AG09319 (cell line): ENCODE data around the gene FGF1.

Experiments used
- DNase-seq: peaks from one replicate; pipeline ENCODE4 v3.0.0-alpha.2; 2010; ENCODE audit warnings: low read depth; ENCODE audit errors: extremely low read depth
- CTCF ChIP-seq: IDR thresholded peaks from 2 replicates; pipeline ENCODE4 v1.5.1; 2011; ENCODE audit warnings: low read depth, mild to moderate bottlenecking, inconsistent platforms, low read length, moderate library complexity

Gene FGF1

GRCh38 chr5:142668336-142668735 is 17.6 kb downstream of the FGF1 start:
- TF ChIP-seq CTCF, result no peak
- DNase-seq, result no peak

- DNase-seq, result no peak
- TF ChIP-seq CTCF, result no peak
Measured at GRCh38 chr5:142667831-142668230, 18.1 kb downstream of the FGF1 start.

DNA sequence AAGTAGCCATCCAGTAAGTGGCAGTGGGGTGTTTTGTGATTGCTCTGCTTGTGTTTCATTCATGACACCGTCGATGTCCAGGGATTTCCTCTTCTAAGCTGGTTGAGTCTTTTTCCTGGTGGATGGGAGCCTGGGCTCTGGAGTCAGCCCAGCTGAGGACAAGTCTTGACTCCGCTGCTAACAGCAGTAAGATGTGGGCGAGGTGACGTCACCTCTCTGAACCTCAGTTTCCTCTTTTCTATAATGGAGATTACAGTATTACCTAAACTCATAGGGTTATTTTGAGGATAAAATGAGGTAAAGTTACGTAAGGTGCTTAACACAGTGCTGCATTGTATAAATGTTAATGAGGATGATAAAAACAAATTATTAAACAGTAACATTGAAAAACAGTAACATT is 21.3 kb downstream of the FGF1 start:
- TF ChIP-seq CTCF, result no peak
- DNase-seq, result no peak

- TF ChIP-seq CTCF, result no peak
- DNase-seq, result no peak
Measured at GRCh38 chr5:142664067-142664466, 21.8 kb downstream of the FGF1 start.

- TF ChIP-seq CTCF, result no peak
- DNase-seq, result no peak
Measured at GRCh38 chr5:142663246-142663645, 22.6 kb downstream of the FGF1 start.

DNA sequence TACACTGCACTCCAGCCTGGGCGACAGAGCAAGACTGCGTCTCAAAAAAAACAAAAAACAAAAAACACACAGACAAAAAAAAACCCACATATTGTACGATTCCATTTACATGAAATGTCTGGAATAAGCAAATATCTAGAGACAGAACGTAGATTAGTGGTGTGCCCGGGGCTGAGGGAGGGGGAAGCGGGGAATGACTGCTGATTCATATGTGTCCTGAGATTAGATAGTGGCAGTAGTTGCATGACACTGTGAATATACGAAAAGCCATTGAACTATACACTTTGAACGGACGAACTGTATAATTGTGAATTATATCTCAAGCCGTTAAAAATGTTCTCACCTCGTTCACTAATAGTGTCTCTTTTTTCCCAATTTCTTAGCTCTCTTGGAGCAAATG is 23.9 kb downstream of the FGF1 start:
- no peak for TF ChIP-seq CTCF
- DNase-seq, result no peak

DNA sequence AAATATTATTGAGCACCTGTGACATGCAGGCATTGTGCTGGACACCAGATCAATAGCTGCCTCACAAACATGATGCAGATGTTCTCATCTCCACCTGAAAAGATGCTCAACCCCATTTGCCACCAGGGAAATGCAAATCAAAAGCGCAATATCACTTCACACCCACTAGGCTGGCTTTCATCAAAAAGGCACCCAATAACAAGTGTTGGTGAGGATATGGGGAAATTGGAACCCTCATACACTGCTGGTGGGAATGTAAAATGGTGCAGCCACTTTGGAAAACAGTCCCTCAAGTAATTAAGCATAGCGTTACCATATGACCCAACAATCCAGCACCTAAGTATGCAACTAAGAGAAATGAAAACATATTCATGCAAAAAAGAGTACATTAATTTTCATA is 24.7 kb downstream of the FGF1 start:
- DNase-seq, result no peak
- no peak for TF ChIP-seq CTCF

GRCh38 chr5:142660731-142661130 is 25.2 kb downstream of the FGF1 start:
- TF ChIP-seq CTCF, result no peak

More at GRCh38 chr5:142660731-142661130, 25.2 kb downstream of the FGF1 start:
- DNase-seq, result no peak
